Esophagus (tissue), 2 donors: ENCODE data around the gene TAF4B. TPM values are rescaled to one million over a fixed set of nuclear protein-coding genes. Genes with fewer than 3 reads are reported as not detected.

ENCODE experiments used
- H3K27ac ChIP-seq, 2 donors: one replicate each; pipeline ENCODE4 v1.5.1; 2013; ENCODE audit warnings: low read depth in 2 of 2, mild to moderate bottlenecking in 2 of 2, inconsistent platforms in 1 of 2, low read length in 1 of 2, moderate library complexity in 1 of 2
- H3K27me3 ChIP-seq, 2 donors: one replicate each; pipeline ENCODE4 v1.6.1; 2013; ENCODE audit warnings: low read length in 2 of 2, control low read depth in 1 of 2, mild to moderate bottlenecking in 1 of 2; ENCODE audit not compliant: insufficient read depth in 2 of 2, control insufficient read depth in 1 of 2
- H3K36me3 ChIP-seq, 2 donors: one replicate each; pipeline ENCODE4 v1.6.1; 2013; ENCODE audit warnings: low read length in 1 of 2; ENCODE audit not compliant: control insufficient read depth in 2 of 2, insufficient read depth in 2 of 2
- H3K4me1 ChIP-seq, 2 donors: one replicate each; pipeline ENCODE4 v1.6.1; 2013; ENCODE audit warnings: low read length in 1 of 2; ENCODE audit not compliant: control insufficient read depth in 2 of 2, insufficient read depth in 2 of 2
- H3K4me3 ChIP-seq, 2 donors: one replicate each; pipeline ENCODE4 v1.5.1; 2013; ENCODE audit warnings: low read length in 2 of 2, mild to moderate bottlenecking in 2 of 2, low read depth in 1 of 2, moderate library complexity in 1 of 2
- H3K9me3 ChIP-seq, 2 donors: one replicate each; pipeline ENCODE4 v1.6.1; 2013; ENCODE audit warnings: mild to moderate bottlenecking in 2 of 2, low read depth in 1 of 2, low read length in 1 of 2, moderate library complexity in 1 of 2; ENCODE audit not compliant: control insufficient read depth in 2 of 2, insufficient read depth in 1 of 2
- WGBS, 2 donors: extraction: QIAGEN DNeasy Blood & Tissue Kit; methylation state at CpG; one replicate each; pipeline ENCODE4 v1.1.7; 2013; 5-methylcytosine and 5-hydroxymethylcytosine counted together
- polyA plus RNA-seq, 2 donors: library from polyadenylated mRNA; stranded (reverse); fragments of 200-250 nt; gene quantifications; one replicate each; pipeline ENCODE4 v1.2.3, GENCODE V29; 2013
- donor health status: healthy with polysubstance abuse.
- donor health status: Bipolar disorder and iron deficiency.

Gene TAF4B
- polyA plus RNA-seq, 2 donors: 1.8 to 2.0 TPM

DNA sequence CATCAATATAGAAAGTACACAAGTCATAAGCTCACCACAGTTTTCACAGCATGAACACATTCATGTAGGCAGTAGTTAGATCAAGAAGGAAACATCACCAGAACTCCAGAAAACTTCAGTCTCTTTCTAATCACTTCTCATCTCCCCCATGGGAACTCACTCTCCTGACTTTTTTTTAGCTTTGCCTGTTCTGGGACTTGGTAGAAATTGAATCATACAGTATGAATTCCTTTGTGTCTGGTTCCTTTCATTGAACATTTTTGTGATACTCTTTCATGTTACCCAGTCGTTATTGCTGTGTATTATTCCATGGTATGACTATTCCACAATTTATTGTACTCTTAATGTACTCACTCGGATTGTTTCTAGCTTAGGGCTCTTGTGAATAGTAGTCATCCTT is 160.2 kb downstream of the TAF4B start:
- WGBS, 2 donors: 71 to 76% methylated on average over 2 of the region's 2 CpGs
- Histone ChIP-seq H3K4me3 (no peak overlapping the region), H3K4me1 (no peaks in the 10 kb centered on the region), H3K9me3 (no peaks in the 10 kb centered on the region), H3K27ac (no peak overlapping the region), H3K27me3 (no peaks in the 10 kb centered on the region), H3K36me3 (peaks cover 0 to 5% of the 10 kb centered on the region in 2 donors)

DNA sequence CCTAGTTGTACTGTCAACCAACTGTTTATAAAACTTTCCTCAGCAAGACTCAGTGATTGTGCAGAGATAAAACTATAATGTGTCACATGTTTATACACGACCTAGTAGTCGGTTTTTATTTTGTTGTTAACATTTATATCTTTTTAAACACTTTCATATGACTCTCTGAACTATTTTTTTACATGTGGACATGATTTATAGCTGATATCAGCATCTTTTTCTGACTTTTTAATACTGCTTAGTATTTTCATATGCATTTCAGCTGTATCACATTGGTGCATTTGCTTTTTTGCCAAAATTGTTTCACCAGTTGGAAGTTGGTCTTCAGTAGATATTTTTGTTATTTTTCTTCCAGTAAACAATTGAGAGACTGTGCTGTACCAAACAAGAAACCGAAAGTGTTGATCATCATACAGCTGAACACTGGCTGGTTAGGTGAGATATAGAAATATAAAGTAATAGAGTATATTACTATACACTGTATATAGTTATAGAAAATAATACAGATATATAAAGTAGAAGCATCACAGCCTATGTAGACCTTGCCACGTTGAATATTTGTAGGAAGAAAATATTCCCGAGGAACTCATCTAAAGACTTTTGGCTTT is 167.9 kb downstream of the TAF4B start:
- H3K4me3 ChIP-seq: no peak overlapping the region
- no peaks in the 10 kb centered on the region for H3K4me1 ChIP-seq
- H3K36me3 ChIP-seq: peaks cover 0 to 5% of the 10 kb centered on the region in 2 donors
- H3K27ac ChIP-seq: no peak overlapping the region
- WGBS, 2 donors: 64 to 77% methylated on average over 5 of the region's 5 CpGs
- no peaks in the 10 kb centered on the region for H3K27me3 ChIP-seq
- H3K9me3 ChIP-seq: no peaks in the 10 kb centered on the region

DNA sequence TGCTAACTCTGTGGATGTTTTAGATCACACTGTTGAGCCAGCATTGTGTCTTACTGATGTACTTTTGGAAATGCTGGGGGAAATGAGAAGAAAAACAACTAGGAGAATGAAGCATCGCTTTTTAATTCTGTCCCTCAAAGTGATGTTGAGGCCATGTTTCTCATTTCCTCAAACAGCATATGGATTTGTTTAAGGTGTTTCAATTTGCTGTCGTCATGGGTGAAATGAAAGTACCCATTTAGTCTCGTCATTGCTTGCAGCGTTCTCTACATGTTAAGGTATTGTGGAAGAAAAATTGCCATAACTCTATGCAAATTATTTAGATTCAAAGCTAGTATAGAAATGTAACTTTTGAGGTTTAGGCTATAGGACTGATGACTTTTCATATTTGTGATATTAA is 170.8 kb downstream of the TAF4B start:
- Histone ChIP-seq H3K27me3 (no peaks in the 10 kb centered on the region), H3K9me3 (no peaks in the 10 kb centered on the region), H3K36me3 (no peaks in the 10 kb centered on the region), H3K27ac (no peak overlapping the region), H3K4me1 (no peaks in the 10 kb centered on the region), H3K4me3 (no peak overlapping the region)
- WGBS, 2 donors: 92 to 95% methylated on average over 4 of the region's 4 CpGs

DNA sequence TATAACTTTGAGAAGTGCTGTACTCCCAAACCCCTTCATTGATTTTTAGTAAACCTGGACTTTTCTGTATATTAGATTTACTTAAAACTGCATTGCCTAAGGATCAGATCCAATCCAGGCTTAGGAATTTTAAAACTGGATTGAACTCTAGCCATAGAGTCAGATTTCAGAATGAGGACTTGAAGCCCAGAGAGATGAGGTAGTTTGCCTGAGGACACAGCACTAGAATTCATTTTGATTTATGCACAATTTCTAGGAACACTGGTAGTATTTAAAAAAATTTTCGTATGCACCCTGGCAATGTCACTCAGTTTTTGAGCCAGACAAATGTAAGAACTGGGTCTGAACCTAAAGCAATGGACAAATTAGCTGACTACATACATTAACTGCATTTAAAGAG is 177.2 kb downstream of the TAF4B start:
- H3K9me3 ChIP-seq: no peaks in the 10 kb centered on the region
- no peaks in the 10 kb centered on the region for H3K36me3 ChIP-seq
- H3K27ac ChIP-seq: no peak overlapping the region
- no peak overlapping the region for H3K4me3 ChIP-seq
- H3K27me3 ChIP-seq: no peaks in the 10 kb centered on the region
- WGBS, 2 donors: 25 to 32% methylated on average over 1 of the region's 1 CpG
- H3K4me1 ChIP-seq: peaks cover 2% of the 10 kb centered on the region in 2 donors

DNA sequence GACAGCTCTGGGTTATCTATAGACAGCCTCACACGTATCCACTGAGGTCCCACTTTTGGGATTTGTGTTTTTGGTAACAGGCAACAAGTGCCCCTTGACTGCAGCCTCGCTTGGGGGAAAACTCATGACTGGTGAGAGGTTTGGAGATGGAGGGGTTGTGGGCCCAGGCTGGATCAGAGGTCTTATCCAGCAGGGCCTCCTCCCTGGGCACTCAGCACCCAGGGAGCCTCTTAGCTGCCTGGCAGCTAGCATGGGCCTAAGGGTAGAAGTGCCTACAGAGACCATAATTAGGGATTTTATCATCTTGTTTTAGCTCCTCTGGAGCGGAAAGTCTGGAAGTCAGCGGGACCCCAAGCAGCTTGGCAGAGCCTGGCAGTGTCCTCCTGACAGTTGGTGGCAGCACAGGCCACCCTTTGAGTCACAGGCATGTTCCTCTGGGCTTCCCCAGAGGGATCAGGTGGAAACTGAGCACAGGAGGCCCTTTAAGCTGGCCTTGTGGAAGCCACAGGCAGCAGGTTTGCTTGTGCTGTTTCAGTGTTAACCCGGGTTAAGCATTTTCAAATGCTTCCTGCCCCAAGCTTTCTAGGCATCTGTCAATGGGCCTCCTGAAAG is 179.1 kb downstream of the TAF4B start:
- WGBS, 2 donors: 67 to 72% methylated on average over 5 of the region's 5 CpGs
- Histone ChIP-seq H3K27ac (no peak overlapping the region), H3K4me3 (no peak overlapping the region), H3K9me3 (no peaks in the 10 kb centered on the region), H3K36me3 (no peaks in the 10 kb centered on the region), H3K4me1 (peaks cover 2 to 4% of the 10 kb centered on the region in 2 donors), H3K27me3 (no peaks in the 10 kb centered on the region)

DNA sequence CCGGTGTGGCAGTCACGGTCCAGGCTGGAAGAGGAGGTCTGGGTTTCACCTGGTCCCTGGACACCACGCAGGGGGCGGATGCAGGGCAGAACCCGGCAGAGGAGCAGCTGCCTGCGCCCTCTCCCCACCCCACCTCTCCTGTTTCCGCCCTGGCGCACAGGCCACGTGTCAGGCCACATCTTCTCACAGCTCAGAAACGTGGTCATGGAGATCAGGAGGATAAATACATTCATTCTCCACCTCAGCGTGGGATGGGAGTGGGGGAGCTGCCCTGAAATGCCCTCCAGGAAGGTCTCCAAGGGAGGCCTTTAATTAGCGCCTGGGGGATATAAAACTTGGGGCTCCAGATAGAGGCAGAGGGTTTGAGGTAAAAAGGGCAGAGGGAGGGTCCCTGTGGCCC is 180.1 kb downstream of the TAF4B start:
- H3K36me3 ChIP-seq: no peaks in the 10 kb centered on the region
- 84 to 89% methylated on average over 12 of the region's 12 CpGs for WGBS, 2 donors
- H3K9me3 ChIP-seq: no peaks in the 10 kb centered on the region
- H3K4me3 ChIP-seq: no peak overlapping the region
- peaks cover 2 to 4% of the 10 kb centered on the region in 2 donors for H3K4me1 ChIP-seq
- no peak overlapping the region for H3K27ac ChIP-seq
- H3K27me3 ChIP-seq: no peaks in the 10 kb centered on the region

DNA sequence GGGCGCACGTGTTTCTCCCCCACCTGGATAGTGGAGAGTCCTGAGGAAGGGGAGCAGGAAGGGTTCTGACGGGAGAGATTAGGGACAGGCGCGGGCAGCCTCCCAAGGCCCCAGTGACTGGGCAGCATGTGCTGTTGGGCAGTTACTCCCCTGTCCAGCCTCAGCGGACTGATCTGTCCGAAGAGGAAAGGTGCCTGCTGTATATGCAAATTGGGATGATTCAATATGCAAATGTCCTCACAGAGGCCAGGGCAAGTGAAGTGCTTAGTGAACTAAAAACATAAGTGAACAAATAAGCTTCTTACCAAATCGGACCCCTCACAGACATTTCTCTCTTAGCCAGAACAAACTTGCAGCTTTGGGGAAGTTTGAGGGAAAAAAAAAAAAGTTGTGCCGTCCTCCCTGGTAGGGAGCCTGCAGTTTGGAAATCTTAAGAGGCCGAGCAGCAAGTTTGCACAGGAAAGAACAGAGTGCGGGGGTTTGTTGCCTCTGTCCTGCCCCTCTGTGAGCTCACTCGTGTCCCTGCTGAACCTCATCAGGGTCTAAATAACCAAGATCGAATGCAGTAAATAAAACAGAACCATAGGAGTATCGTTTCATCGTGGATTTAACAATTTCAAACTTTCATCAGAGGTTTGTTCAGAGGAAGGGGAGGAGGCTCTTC is 180.7 kb downstream of the TAF4B start:
- no peak overlapping the region for H3K27ac ChIP-seq
- H3K4me1 ChIP-seq: peaks cover 2 to 4% of the 10 kb centered on the region in 2 donors
- H3K36me3 ChIP-seq: no peaks in the 10 kb centered on the region
- WGBS, 2 donors: 67 to 75% methylated on average over 15 of the region's 15 CpGs
- H3K9me3 ChIP-seq: no peaks in the 10 kb centered on the region
- no peaks in the 10 kb centered on the region for H3K27me3 ChIP-seq
- H3K4me3 ChIP-seq: no peak overlapping the region

DNA sequence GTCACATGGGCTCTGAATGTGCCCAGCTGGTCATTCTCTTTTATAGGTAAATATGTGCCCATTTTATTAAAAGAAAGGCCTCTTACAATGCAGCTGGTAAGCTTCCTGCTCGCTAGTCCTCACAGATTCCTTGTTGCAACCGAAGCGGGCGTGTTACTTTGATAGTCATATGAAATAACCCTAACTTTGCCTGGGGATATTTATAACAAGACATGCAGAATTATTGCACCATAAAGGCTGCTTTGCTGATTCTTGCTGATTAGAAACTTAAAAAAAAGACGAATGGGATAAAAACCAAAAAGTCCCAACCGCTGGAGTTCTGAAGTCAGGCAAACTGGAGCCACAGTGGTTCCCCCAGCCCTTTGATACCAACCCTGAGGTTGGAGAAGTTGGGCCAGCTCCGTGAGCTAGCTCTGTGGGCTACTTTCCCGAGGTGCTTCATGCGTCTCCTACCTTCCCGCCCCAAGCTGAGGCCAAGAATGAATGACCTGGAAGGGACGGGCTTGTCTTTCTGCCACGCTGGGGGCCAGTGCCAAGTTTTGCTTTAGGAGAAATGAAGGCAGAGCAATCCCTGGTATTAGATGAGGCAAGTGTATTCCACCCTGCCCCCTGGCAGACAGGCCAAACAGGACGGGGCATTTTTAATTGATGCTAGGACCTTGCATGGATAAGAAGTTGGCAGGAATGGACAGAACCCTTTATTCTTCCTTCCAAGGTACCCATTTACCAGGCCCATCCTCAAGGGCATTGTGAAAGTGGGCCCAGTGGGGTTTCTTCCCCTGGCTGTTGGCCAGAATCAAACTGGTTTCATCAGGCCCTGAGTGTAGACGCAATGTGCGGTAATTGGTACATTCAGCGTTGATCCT is 181.7 kb downstream of the TAF4B start:
- WGBS, 2 donors: 57 to 64% methylated on average over 16 of the region's 16 CpGs
- peak overlapping the region; percentile 62 to 89 for H3K27ac ChIP-seq

DNA sequence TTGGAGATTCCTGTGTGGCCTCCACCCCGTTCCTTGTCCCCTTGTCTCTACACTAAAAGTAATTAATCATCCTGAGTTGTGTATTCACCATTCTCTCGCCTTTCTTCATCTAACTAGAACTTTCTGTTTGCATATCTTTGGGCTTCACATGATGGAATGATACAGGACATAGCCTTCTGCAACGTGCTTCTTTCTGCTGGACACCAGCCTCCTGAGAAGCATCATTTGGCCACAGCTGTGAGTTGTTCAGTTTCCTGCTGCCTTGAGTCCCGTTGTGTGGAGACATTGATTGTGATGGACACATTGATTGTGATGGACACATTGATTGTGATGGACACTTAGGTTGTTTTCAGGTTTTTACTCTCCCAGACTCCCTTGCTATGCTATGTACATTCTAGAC is 182.8 kb downstream of the TAF4B start:
- peak overlapping the region in 1 of 2 donors; percentile 89 for H3K27ac ChIP-seq
- 61 to 67% methylated on average over 4 of the region's 4 CpGs for WGBS, 2 donors
- no peak overlapping the region for H3K4me3 ChIP-seq
- H3K9me3 ChIP-seq: no peaks in the 10 kb centered on the region
- no peaks in the 10 kb centered on the region for H3K36me3 ChIP-seq
- no peaks in the 10 kb centered on the region for H3K27me3 ChIP-seq
- H3K4me1 ChIP-seq: peaks cover 2 to 4% of the 10 kb centered on the region in 2 donors

More for the DNA sequence above, 181.7 kb downstream of the TAF4B start:
- Histone ChIP-seq H3K4me1 (peaks cover 2 to 4% of the 10 kb centered on the region in 2 donors), H3K36me3 (no peaks in the 10 kb centered on the region), H3K27me3 (no peaks in the 10 kb centered on the region), H3K9me3 (no peaks in the 10 kb centered on the region), H3K4me3 (no peak overlapping the region)
